Neural progenitor cell (in vitro differentiated cells): ENCODE data around the gene TIMP3.

Experiments
- EZH2 ChIP-seq: fragments of 200-600 bp; sonication (generic); IDR thresholded peaks from 2 replicates; pipeline ENCODE4 v1.6.1; 2017; ENCODE audit warnings: antibody characterized with exemption, mild to moderate bottlenecking, moderate library complexity
- EZH2phosphoT487 ChIP-seq: fragments of 200-600 bp; sonication (generic); IDR thresholded peaks from 2 replicates; pipeline ENCODE4 v1.6.1; 2017; ENCODE audit warnings: antibody characterized with exemption
- TF ChIP-seq, protein P1 (sequence below): fragments of 200-600 bp; sonication (generic); IDR thresholded peaks from 2 replicates; pipeline ENCODE4 v1.5.1; 2017; ENCODE audit warnings: antibody characterized with exemption, mild to moderate bottlenecking

- TF ChIP-seq, protein P1, sequence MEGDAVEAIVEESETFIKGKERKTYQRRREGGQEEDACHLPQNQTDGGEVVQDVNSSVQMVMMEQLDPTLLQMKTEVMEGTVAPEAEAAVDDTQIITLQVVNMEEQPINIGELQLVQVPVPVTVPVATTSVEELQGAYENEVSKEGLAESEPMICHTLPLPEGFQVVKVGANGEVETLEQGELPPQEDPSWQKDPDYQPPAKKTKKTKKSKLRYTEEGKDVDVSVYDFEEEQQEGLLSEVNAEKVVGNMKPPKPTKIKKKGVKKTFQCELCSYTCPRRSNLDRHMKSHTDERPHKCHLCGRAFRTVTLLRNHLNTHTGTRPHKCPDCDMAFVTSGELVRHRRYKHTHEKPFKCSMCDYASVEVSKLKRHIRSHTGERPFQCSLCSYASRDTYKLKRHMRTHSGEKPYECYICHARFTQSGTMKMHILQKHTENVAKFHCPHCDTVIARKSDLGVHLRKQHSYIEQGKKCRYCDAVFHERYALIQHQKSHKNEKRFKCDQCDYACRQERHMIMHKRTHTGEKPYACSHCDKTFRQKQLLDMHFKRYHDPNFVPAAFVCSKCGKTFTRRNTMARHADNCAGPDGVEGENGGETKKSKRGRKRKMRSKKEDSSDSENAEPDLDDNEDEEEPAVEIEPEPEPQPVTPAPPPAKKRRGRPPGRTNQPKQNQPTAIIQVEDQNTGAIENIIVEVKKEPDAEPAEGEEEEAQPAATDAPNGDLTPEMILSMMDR, result no peak
- no peak for TF ChIP-seq EZH2phosphoT487
- no peak for TF ChIP-seq EZH2
These were observed 24.7 kb upstream of the TIMP3 start for GRCh38 chr22:32776802-32777201.
